Upper lobe of left lung (tissue), 6 donors: ENCODE measurements around the gene XYLT1. TPM values are rescaled to one million over a fixed set of nuclear protein-coding genes. Genes with fewer than 3 reads are reported as not detected.

Experiments
- ATAC-seq, 2 donors: fragments of 200-7000 bp; cut with Tn5 transposase; one replicate each; pipeline ENCODE4 v1.9.1; 2022; ENCODE audit warnings: mild to moderate bottlenecking in 2 of 2, moderate library complexity in 2 of 2; ENCODE audit not compliant: low FRiP score in 2 of 2
- DNase-seq, 2 donors: peaks; one replicate each; pipeline ENCODE4 v3.0.0-alpha.2; 2019 to 2020
- H3K27ac ChIP-seq, 4 donors: fragments of 200-600 bp; sonication (generic); one replicate each; pipeline ENCODE4 v1.5.1; 2016 to 2019
- H3K27me3 ChIP-seq, 4 donors: fragments of 200-600 bp; sonication (generic); one replicate each; pipeline ENCODE4 v1.5.1; 2017 to 2019
- H3K36me3 ChIP-seq, 4 donors: fragments of 200-600 bp; sonication (generic); one replicate each; pipeline ENCODE4 v1.5.1; 2016 to 2019
- H3K4me1 ChIP-seq, 4 donors: fragments of 200-600 bp; sonication (generic); one replicate each; pipeline ENCODE4 v1.5.1; 2018 to 2019
- H3K4me3 ChIP-seq, 4 donors: fragments of 200-600 bp; sonication (generic); one replicate each; pipeline ENCODE4 v1.5.1; 2017 to 2019; ENCODE audit warnings: mild to moderate bottlenecking in 2 of 4, moderate library complexity in 1 of 4
- H3K9me3 ChIP-seq, 4 donors: fragments of 200-600 bp; sonication (generic); one replicate each; pipeline ENCODE4 v1.5.1; 2018 to 2019
- CTCF ChIP-seq, 6 experiments: fragments of 450-650 bp in 4 of 6; fragments of 200-600 bp in 2 of 6; sonication (generic) in 2 of 6; IDR thresholded peaks; one replicate each; pipeline ENCODE4 v1.5.1; 2016 to 2019; ENCODE audit warnings: antibody characterized with exemption in 6 of 6
- EP300 ChIP-seq, 4 donors: sonication (generic); formaldehyde crosslinking; IDR thresholded peaks; one replicate each; pipeline ENCODE4 v1.5.1; 2017; ENCODE audit warnings: antibody characterized with exemption in 4 of 4, control low read depth in 2 of 4
- POLR2A ChIP-seq, 4 donors: fragments of 450-650 bp; IDR thresholded peaks; one replicate each; pipeline ENCODE4 v1.5.1; 2016 to 2017; ENCODE audit warnings: antibody characterized with exemption in 4 of 4, mild to moderate bottlenecking in 2 of 4
- POLR2AphosphoS5 ChIP-seq, 2 donors: sonication (generic); formaldehyde crosslinking; IDR thresholded peaks; one replicate each; pipeline ENCODE4 v1.5.1; 2017; ENCODE audit warnings: antibody characterized with exemption in 2 of 2
- WGBS, 2 donors: methylation state at CpG; one replicate each; pipeline ENCODE4 v1.1.5; 2017 to 2018; 5-methylcytosine and 5-hydroxymethylcytosine counted together
- total RNA-seq, 6 donors: library from RNA; depleted of rRNA in 4 of 6; stranded (reverse); fragments of >200 nt in 4 of 6; gene quantifications; one replicate each; pipeline versions ENCODE4 v1.1.0 to v1.2.1, GENCODE V29; 2016 to 2021
- donor health status: DM: no; HTN: no; CAD: no; lungs with moderate emphysema.
- donor health status: DM: no; HTN: yes; CAD: no; lungs with severe emphysema.

XYLT1 gene
- total RNA-seq, 6 donors from 2014 or later, result 3.0 to 26.2 (median 6.8) TPM

DNA sequence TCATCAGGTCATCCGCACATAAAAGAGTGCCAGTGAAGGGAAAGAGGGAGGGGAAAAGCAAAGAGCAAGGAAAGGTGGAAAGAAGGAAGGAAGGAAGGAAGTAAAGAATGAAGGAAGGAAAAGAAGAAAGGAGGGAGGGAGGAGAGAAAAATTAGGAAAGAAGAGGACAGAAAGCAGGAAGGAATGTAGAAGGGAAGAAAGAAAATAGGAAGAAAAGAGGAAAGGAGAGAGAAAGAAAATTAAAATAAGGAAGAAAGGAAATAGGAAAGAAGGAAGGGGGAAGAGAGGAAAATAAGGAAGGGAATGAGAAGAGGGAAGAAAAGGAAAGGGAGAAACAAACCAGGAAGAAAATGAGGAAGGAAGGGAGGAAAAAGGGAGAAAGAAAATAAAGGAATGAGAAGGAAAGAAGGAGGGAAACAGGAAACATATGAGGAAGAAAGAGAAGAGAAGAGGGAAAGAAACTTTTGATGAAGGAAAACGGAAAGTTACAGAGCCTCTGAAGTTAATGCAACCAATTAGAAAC is 212.6 kb downstream of the XYLT1 start:
- Histone ChIP-seq H3K9me3 (no peaks in the 10 kb centered on the region), H3K36me3 (no peaks in the 10 kb centered on the region), H3K4me3 (no peak overlapping the region), H3K27ac (no peak overlapping the region), H3K27me3 (no peaks in the 10 kb centered on the region), H3K4me1 (peaks cover 0 to 3% (median 1%) of the 10 kb centered on the region in 4 donors)
- DNase-seq (no peak), ATAC-seq (no peak)
- TF ChIP-seq CTCF (IDR thresholded peaks at IDR 0.05), result no peak
- no peak for TF ChIP-seq POLR2A (IDR thresholded peaks at IDR 0.05)
- no peak for TF ChIP-seq EP300 (IDR thresholded peaks at IDR 0.05)
- no peak for TF ChIP-seq POLR2AphosphoS5 (IDR thresholded peaks at IDR 0.05)
- 69 to 96% methylated on average over 2 of the region's 2 CpGs for WGBS, 2 donors

- DNase-seq, result no peak
- Histone ChIP-seq H3K4me1 (peaks cover 0 to 3% (median 1%) of the 10 kb centered on the region in 4 donors), H3K4me3 (no peak overlapping the region), H3K27me3 (no peaks in the 10 kb centered on the region), H3K9me3 (no peaks in the 10 kb centered on the region), H3K36me3 (no peaks in the 10 kb centered on the region), H3K27ac (no peak overlapping the region)
- TF ChIP-seq POLR2AphosphoS5 (IDR thresholded peaks at IDR 0.05) (no peak), EP300 (IDR thresholded peaks at IDR 0.05) (no peak), CTCF (IDR thresholded peaks at IDR 0.05) (no peak), POLR2A (IDR thresholded peaks at IDR 0.05) (no peak)
- 89 to 92% methylated on average over 13 of the region's 13 CpGs for WGBS, 2 donors
- no peak for ATAC-seq
Measured at GRCh38 chr16:17257426-17258023, 213.2 kb downstream of the XYLT1 start.

- Histone ChIP-seq H3K27ac (no peak overlapping the region), H3K36me3 (no peaks in the 10 kb centered on the region), H3K4me1 (no peaks in the 10 kb centered on the region), H3K9me3 (no peaks in the 10 kb centered on the region), H3K27me3 (no peaks in the 10 kb centered on the region), H3K4me3 (no peak overlapping the region)
- TF ChIP-seq POLR2AphosphoS5 (IDR thresholded peaks at IDR 0.05) (no peak), EP300 (IDR thresholded peaks at IDR 0.05) (no peak), POLR2A (IDR thresholded peaks at IDR 0.05) (no peak), CTCF (IDR thresholded peaks at IDR 0.05) (no peak)
- 92 to 94% methylated on average over 3 of the region's 3 CpGs for WGBS, 2 donors
- no peak for ATAC-seq
- DNase-seq, result no peak
Measured at GRCh38 chr16:17252701-17253100, 218.1 kb downstream of the XYLT1 start.

DNA sequence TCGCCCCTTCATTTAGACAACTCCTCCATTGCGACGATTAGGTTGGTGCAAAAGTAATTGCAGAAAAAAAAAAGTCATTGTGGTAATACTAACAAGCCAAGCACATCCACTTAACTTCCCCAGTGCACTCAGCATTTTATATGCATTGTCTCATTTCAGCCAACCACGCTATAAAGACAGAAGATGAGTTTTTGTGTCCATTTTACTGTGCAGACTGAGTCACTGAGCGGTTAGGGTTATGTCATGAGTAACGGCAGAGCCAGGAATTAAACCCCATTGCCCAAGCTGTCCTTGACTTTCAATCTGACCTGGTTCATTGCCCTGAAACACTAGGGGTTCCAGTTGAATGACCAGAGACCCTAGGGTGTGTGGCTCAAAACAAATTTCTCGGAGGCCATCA is 218.7 kb downstream of the XYLT1 start:
- H3K4me3 ChIP-seq, result no peak overlapping the region
- no peaks in the 10 kb centered on the region for H3K27me3 ChIP-seq
- 88 to 92% methylated on average over 7 of the region's 7 CpGs for WGBS, 2 donors
- no peaks in the 10 kb centered on the region for H3K9me3 ChIP-seq
- ATAC-seq (no peak), DNase-seq (no peak)
- H3K36me3 ChIP-seq, result no peaks in the 10 kb centered on the region
- no peaks in the 10 kb centered on the region for H3K4me1 ChIP-seq
- H3K27ac ChIP-seq, result no peak overlapping the region
- TF ChIP-seq CTCF (IDR thresholded peaks at IDR 0.05), result no peak
- no peak for TF ChIP-seq POLR2AphosphoS5 (IDR thresholded peaks at IDR 0.05)
- no peak for TF ChIP-seq EP300 (IDR thresholded peaks at IDR 0.05)
- TF ChIP-seq POLR2A (IDR thresholded peaks at IDR 0.05), result no peak

DNA sequence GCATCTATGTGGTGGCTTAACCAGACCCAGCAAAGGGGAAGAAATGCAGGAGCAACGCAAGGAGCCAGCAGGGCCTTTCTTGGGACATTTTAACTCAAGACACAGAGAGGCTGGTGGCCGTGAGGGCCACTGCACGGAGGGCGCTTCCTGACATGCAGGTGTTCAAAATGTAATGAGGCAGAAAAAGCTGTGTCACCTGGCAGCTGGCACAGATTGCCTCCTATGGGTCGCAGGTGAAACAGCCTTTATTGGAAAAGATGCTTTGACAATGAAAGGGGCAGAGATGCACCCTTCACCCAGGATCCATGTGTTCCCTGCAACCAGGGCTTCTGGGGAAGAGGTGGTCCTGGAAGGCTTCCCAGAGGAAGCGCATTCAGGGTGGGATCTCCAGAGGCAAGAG is 219.3 kb downstream of the XYLT1 start:
- no peak overlapping the region for H3K4me3 ChIP-seq
- no peaks in the 10 kb centered on the region for H3K4me1 ChIP-seq
- TF ChIP-seq CTCF (IDR thresholded peaks at IDR 0.05), result no peak
- TF ChIP-seq POLR2AphosphoS5 (IDR thresholded peaks at IDR 0.05), result no peak
- no peak for TF ChIP-seq EP300 (IDR thresholded peaks at IDR 0.05)
- TF ChIP-seq POLR2A (IDR thresholded peaks at IDR 0.05), result no peak
- H3K27me3 ChIP-seq, result no peaks in the 10 kb centered on the region
- H3K27ac ChIP-seq, result no peak overlapping the region
- no peaks in the 10 kb centered on the region for H3K9me3 ChIP-seq
- DNase-seq (no peak), ATAC-seq (no peak)
- H3K36me3 ChIP-seq, result no peaks in the 10 kb centered on the region
- WGBS, 2 donors, result 91% methylated on average over 6 of the region's 6 CpGs
